Liver (tissue), 9 donors: Measurements from ENCODE around the gene IRS1. TPM values are rescaled to one million over a fixed set of nuclear protein-coding genes. Genes with fewer than 3 reads are reported as not detected.
A peak's percentile ranks its signal among the peaks of the same experiment; 100 is the strongest.

ENCODE experiments used
- DNase-seq: peaks from one replicate; pipeline ENCODE4 v3.0.0-alpha.2; 2017; ENCODE audit warnings: low spot score
- H3K27ac ChIP-seq, 2 donors: one replicate each; pipeline ENCODE4 v1.7.0; 2013; ENCODE audit warnings: inconsistent platforms in 2 of 2, low read length in 2 of 2, control low read depth in 1 of 2, low read depth in 1 of 2, mild to moderate bottlenecking in 1 of 2
- H3K27me3 ChIP-seq, 4 donors: one replicate each; pipeline versions ENCODE4 v1.6.1 to v1.7.0; 2013; ENCODE audit warnings: low read length in 3 of 4, inconsistent platforms in 1 of 4, mild to moderate bottlenecking in 1 of 4, moderate library complexity in 1 of 4; ENCODE audit not compliant: control insufficient read depth in 4 of 4, insufficient read depth in 4 of 4
- H3K36me3 ChIP-seq, 4 donors: one replicate each; pipeline versions ENCODE4 v1.6.1 to v1.7.0; 2013; ENCODE audit warnings: low read length in 3 of 4, mild to moderate bottlenecking in 3 of 4, low read depth in 1 of 4, moderate library complexity in 1 of 4; ENCODE audit not compliant: control insufficient read depth in 4 of 4, insufficient read depth in 3 of 4
- H3K4me1 ChIP-seq, 4 donors: one replicate each; pipeline versions ENCODE4 v1.6.1 to v1.7.0; 2013; ENCODE audit warnings: low read length in 3 of 4, mild to moderate bottlenecking in 3 of 4, moderate library complexity in 1 of 4; ENCODE audit not compliant: control insufficient read depth in 4 of 4, insufficient read depth in 4 of 4
- H3K4me3 ChIP-seq, 3 donors: one replicate each; pipeline versions ENCODE4 v1.6.1 to v1.7.0; 2013; ENCODE audit warnings: low read length in 3 of 3, control low read depth in 1 of 3, low read depth in 1 of 3, mild to moderate bottlenecking in 1 of 3
- H3K9ac ChIP-seq, 2 donors: one replicate each; pipeline ENCODE4 v1.7.0; 2013; ENCODE audit warnings: low read length in 2 of 2, mild to moderate bottlenecking in 2 of 2, moderate library complexity in 2 of 2, control low read depth in 1 of 2, low read depth in 1 of 2
- H3K9me3 ChIP-seq, 4 donors: one replicate each; pipeline versions ENCODE4 v1.6.1 to v1.7.0; 2013; ENCODE audit warnings: low read length in 3 of 4; ENCODE audit not compliant: control insufficient read depth in 4 of 4
- EGR1 ChIP-seq, 2 donors: IDR thresholded peaks; 2 replicates each; pipeline ENCODE4 v1.6.1; 2016 to 2018; ENCODE audit warnings: antibody characterized with exemption in 2 of 2, low read depth in 2 of 2
- FOXA1 ChIP-seq: IDR thresholded peaks from 2 replicates; pipeline ENCODE4 v1.6.1; 2016; ENCODE audit warnings: antibody characterized with exemption
- FOXA2 ChIP-seq: IDR thresholded peaks from 2 replicates; pipeline ENCODE4 v1.6.1; 2016; ENCODE audit warnings: antibody characterized with exemption
- GABPA ChIP-seq, 2 donors: IDR thresholded peaks in 1 of 2; conservative IDR thresholded peaks in 1 of 2; 2 replicates each; pipeline ENCODE4 v1.6.1; 2016; ENCODE audit warnings: antibody characterized with exemption in 2 of 2, mild to moderate bottlenecking in 1 of 2, moderate library complexity in 1 of 2
- HNF4A ChIP-seq, 2 donors: conservative IDR thresholded peaks; 2 replicates each; pipeline ENCODE4 v1.6.1; 2016; ENCODE audit warnings: antibody characterized with exemption in 2 of 2, mild to moderate bottlenecking in 2 of 2
- HNF4G ChIP-seq: IDR thresholded peaks from 2 replicates; pipeline ENCODE4 v1.6.1; 2016; ENCODE audit warnings: antibody characterized with exemption
- JUND ChIP-seq, 2 donors: IDR thresholded peaks; 2 replicates each; pipeline ENCODE4 v1.6.1; 2016; ENCODE audit warnings: antibody characterized with exemption in 2 of 2
- NR2F2 ChIP-seq: IDR thresholded peaks from 2 replicates; pipeline ENCODE4 v1.6.1; 2016; ENCODE audit warnings: antibody characterized with exemption
- RAD21 ChIP-seq, 2 donors: IDR thresholded peaks; 2 replicates each; pipeline ENCODE4 v1.6.1; 2016; ENCODE audit warnings: antibody characterized with exemption in 2 of 2, mild to moderate bottlenecking in 2 of 2
- RXRA ChIP-seq, 2 donors: IDR thresholded peaks; 2 replicates each; pipeline ENCODE4 v1.6.1; 2017 to 2018; ENCODE audit warnings: antibody characterized with exemption in 2 of 2, mild to moderate bottlenecking in 1 of 2
- SP1 ChIP-seq: IDR thresholded peaks from 2 replicates; pipeline ENCODE4 v1.6.1; 2018; ENCODE audit warnings: antibody characterized with exemption, mild to moderate bottlenecking
- YY1 ChIP-seq: IDR thresholded peaks from 2 replicates; pipeline ENCODE4 v1.6.1; 2016; ENCODE audit warnings: antibody characterized with exemption, mild to moderate bottlenecking
- whole genome bisulfite sequencing: extraction: QIAGEN DNeasy Blood & Tissue Kit; methylation state at CpG from one replicate; pipeline ENCODE4 v1.1.7; 2013; 5-methylcytosine and 5-hydroxymethylcytosine counted together
- polyA plus RNA-seq, 2 donors: library from polyadenylated mRNA; stranded (reverse) in 1 of 2; unstranded in 1 of 2; fragments of 200-250 nt in 1 of 2; fragments of >200 nt in 1 of 2; fragmentation: Nextera tagmentation in 1 of 2; extraction: Ambion mirVana in 1 of 2; gene quantifications; one replicate each; pipeline versions ENCODE4 v1.2.1 to v1.2.3, GENCODE V29; 2013 to 2015
- total RNA-seq, 2 donors: library from RNA; depleted of rRNA; stranded (reverse); fragments of >200 nt; gene quantifications; one replicate each; pipeline ENCODE4 v1.2.3, GENCODE V29; 2014
- TF ChIP-seq, protein P1 (sequence below): IDR thresholded peaks from 2 replicates; pipeline ENCODE4 v1.6.1; 2016; ENCODE audit warnings: antibody characterized with exemption
- TF ChIP-seq, protein P2 (sequence below): IDR thresholded peaks from 2 replicates; pipeline ENCODE4 v1.6.1; 2016; ENCODE audit warnings: antibody characterized with exemption
- TF ChIP-seq, protein P3 (sequence below): IDR thresholded peaks from 2 replicates; pipeline ENCODE4 v1.6.1; 2016; ENCODE audit warnings: antibody characterized with exemption
- TF ChIP-seq, protein P4 (sequence below): IDR thresholded peaks from 2 replicates; pipeline ENCODE4 v1.6.1; 2016; ENCODE audit warnings: antibody characterized with exemption, mild to moderate bottlenecking
- TF ChIP-seq, protein P5 (sequence below): fragments of 150-350 bp; IDR thresholded peaks from 2 replicates; pipeline ENCODE4 v1.5.1; 2017; ENCODE audit warnings: improper control_type of control experiment, low read depth, low read length; ENCODE audit not compliant: missing input control
- donor health status: healthy.
- donor health status: healthy.
- donor health status: healthy.
- donor health status: healthy.
- donor health status: healthy.

Gene IRS1
- total and polyA plus RNA-seq, 4 donors, result 7.4 to 11.6 (median 8.6) TPM

DNA sequence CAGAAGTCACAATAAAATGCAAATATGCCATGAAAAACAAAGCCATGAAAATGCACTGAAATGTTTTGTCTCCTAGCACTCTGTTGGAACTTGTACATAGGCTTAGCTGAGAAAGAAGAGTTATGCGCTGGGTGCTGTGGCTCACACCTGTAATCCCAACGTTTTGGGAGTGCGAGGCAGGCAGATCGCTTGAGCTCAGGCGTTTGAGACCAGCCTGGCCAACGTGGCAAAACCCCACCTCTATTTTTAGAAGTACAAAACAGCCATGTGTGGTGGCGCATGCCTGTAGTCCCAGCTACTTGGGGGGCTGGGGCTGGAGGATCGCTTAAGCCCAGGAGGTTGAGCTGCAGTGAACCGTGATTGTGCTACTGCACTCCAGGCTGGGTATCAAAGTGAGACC is 39.9 kb downstream of the IRS1 start:
- Histone ChIP-seq H3K9ac (no peak overlapping the region), H3K4me1 (peaks cover 9 to 52% (median 32%) of the 10 kb centered on the region in 4 donors), H3K27ac (peak overlapping the region; percentile 57 to 83), H3K9me3 (no peaks in the 10 kb centered on the region), H3K4me3 (no peak overlapping the region), H3K27me3 (no peaks in the 10 kb centered on the region), H3K36me3 (no peaks in the 10 kb centered on the region)
- WGBS, result 79% methylated on average over 9 of the region's 9 CpGs
- no peak for DNase-seq
- TF ChIP-seq, protein P1, sequence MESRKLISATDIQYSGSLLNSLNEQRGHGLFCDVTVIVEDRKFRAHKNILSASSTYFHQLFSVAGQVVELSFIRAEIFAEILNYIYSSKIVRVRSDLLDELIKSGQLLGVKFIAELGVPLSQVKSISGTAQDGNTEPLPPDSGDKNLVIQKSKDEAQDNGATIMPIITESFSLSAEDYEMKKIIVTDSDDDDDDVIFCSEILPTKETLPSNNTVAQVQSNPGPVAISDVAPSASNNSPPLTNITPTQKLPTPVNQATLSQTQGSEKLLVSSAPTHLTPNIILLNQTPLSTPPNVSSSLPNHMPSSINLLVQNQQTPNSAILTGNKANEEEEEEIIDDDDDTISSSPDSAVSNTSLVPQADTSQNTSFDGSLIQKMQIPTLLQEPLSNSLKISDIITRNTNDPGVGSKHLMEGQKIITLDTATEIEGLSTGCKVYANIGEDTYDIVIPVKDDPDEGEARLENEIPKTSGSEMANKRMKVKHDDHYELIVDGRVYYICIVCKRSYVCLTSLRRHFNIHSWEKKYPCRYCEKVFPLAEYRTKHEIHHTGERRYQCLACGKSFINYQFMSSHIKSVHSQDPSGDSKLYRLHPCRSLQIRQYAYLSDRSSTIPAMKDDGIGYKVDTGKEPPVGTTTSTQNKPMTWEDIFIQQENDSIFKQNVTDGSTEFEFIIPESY, result no peak
- TF ChIP-seq, protein P2, sequence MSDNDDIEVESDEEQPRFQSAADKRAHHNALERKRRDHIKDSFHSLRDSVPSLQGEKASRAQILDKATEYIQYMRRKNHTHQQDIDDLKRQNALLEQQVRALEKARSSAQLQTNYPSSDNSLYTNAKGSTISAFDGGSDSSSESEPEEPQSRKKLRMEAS, result no peak
- TF ChIP-seq HNF4G (no peak), JUND (IDR thresholded peaks at IDR 0.05) (no peak), GABPA (IDR thresholded peaks at IDR 0.05 in 1 of 2, conservative IDR thresholded peaks at IDR 0.05 in 1 of 2) (no peak), RXRA (IDR thresholded peaks at IDR 0.05) (no peak), YY1 (no peak), FOXA1 (no peak), SP1 (no peak), RAD21 (IDR thresholded peaks at IDR 0.05) (no peak), FOXA2 (no peak), HNF4A (conservative IDR thresholded peaks at IDR 0.05) (no peak), NR2F2 (no peak), EGR1 (IDR thresholded peaks at IDR 0.05; ENCODE audit: low read depth in 2 of 2) (no peak)
- TF ChIP-seq, protein P3, sequence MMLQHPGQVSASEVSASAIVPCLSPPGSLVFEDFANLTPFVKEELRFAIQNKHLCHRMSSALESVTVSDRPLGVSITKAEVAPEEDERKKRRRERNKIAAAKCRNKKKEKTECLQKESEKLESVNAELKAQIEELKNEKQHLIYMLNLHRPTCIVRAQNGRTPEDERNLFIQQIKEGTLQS, result no peak
- TF ChIP-seq, protein P4, sequence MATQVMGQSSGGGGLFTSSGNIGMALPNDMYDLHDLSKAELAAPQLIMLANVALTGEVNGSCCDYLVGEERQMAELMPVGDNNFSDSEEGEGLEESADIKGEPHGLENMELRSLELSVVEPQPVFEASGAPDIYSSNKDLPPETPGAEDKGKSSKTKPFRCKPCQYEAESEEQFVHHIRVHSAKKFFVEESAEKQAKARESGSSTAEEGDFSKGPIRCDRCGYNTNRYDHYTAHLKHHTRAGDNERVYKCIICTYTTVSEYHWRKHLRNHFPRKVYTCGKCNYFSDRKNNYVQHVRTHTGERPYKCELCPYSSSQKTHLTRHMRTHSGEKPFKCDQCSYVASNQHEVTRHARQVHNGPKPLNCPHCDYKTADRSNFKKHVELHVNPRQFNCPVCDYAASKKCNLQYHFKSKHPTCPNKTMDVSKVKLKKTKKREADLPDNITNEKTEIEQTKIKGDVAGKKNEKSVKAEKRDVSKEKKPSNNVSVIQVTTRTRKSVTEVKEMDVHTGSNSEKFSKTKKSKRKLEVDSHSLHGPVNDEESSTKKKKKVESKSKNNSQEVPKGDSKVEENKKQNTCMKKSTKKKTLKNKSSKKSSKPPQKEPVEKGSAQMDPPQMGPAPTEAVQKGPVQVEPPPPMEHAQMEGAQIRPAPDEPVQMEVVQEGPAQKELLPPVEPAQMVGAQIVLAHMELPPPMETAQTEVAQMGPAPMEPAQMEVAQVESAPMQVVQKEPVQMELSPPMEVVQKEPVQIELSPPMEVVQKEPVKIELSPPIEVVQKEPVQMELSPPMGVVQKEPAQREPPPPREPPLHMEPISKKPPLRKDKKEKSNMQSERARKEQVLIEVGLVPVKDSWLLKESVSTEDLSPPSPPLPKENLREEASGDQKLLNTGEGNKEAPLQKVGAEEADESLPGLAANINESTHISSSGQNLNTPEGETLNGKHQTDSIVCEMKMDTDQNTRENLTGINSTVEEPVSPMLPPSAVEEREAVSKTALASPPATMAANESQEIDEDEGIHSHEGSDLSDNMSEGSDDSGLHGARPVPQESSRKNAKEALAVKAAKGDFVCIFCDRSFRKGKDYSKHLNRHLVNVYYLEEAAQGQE, result no peak
- TF ChIP-seq, protein P5, sequence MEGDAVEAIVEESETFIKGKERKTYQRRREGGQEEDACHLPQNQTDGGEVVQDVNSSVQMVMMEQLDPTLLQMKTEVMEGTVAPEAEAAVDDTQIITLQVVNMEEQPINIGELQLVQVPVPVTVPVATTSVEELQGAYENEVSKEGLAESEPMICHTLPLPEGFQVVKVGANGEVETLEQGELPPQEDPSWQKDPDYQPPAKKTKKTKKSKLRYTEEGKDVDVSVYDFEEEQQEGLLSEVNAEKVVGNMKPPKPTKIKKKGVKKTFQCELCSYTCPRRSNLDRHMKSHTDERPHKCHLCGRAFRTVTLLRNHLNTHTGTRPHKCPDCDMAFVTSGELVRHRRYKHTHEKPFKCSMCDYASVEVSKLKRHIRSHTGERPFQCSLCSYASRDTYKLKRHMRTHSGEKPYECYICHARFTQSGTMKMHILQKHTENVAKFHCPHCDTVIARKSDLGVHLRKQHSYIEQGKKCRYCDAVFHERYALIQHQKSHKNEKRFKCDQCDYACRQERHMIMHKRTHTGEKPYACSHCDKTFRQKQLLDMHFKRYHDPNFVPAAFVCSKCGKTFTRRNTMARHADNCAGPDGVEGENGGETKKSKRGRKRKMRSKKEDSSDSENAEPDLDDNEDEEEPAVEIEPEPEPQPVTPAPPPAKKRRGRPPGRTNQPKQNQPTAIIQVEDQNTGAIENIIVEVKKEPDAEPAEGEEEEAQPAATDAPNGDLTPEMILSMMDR, result no peak
